ENCODE measurements around the gene CREBBP. TPM values are rescaled to one million over a fixed set of nuclear protein-coding genes. Genes with fewer than 3 reads are reported as not detected.
"Not testable (repeated sequence)": the region's sequence is repeated elsewhere in the genome, so short reads cannot be mapped to it uniquely, and the experiment has no call there.

Gene CREBBP
- total RNA-seq, 1 donor: 28.2 TPM

DNA sequence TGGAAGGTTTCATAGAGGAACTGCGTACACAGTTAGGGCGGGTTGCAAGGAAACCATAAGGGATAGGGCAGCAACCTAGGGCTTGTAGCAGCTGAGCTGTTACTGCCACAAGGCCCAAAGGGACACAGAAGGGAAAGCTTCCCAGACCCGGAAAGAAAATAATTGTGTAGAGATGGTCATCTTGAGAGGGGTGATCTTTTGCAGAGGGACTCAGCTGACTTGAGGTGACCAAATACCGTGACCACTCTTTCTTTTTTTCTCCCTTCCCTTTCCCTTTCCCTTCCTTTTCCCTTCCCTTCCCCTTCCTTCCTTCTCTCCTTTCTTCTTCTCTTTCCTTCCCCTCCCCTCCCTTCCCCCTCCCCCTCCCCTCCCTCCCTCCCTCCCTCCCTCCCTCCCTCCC lies 8.5 kb upstream of the CREBBP start:
- no peak for DNase-seq (ENCODE audit: insufficient read length, low spot score, missing footprints)

DNA sequence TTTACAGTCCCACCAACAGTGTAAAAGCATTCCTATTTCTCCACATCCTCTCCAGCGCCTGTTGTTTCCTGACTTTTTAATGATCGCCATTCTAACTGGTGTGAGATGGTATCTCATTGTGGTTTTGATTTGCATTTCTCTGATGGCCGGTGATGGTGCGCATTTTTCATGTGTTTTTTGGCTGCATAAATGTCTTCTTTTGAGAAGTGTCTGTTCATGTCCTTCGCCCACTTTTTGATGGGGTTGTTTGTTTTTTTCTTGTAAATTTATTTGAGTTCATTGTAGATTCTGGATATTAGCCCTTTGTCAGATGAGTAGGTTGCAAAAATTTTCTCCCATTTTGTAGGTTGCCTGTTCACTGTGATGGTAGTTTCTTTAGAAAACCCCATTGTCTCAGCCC lies 5.5 kb upstream of the CREBBP start:
- not testable (repeated sequence) for H3K36me3 ChIP-seq (ENCODE audit: insufficient read depth, low read length); H3K27ac ChIP-seq (ENCODE audit: low read depth, low read length); H3K9me3 ChIP-seq (ENCODE audit: low read depth, low read length); H4K20me1 ChIP-seq (ENCODE audit: insufficient read depth, low read length); H3K79me2 ChIP-seq (ENCODE audit: insufficient read depth, low read length); H2AFZ ChIP-seq (ENCODE audit: low read length); H3K4me2 ChIP-seq (ENCODE audit: insufficient read depth, low read length); H3K4me3 ChIP-seq (ENCODE audit: insufficient read depth, low read length); DNase-seq (ENCODE audit: insufficient read length, low spot score, missing footprints); H3K4me1 ChIP-seq (ENCODE audit: insufficient read depth, low read length); H3K27me3 ChIP-seq (ENCODE audit: insufficient read depth, low read length)

More for the DNA sequence above, 8.5 kb upstream of the CREBBP start:
- Histone ChIP-seq H3K4me3 (ENCODE audit: insufficient read depth, low read length) (no peak overlapping the region), H3K9me3 (ENCODE audit: low read depth, low read length) (no peaks in the 10 kb centered on the region), H3K36me3 (ENCODE audit: insufficient read depth, low read length) (no peaks in the 10 kb centered on the region), H3K79me2 (ENCODE audit: insufficient read depth, low read length) (no peaks in the 10 kb centered on the region), H4K20me1 (ENCODE audit: insufficient read depth, low read length) (no peaks in the 10 kb centered on the region), H3K4me1 (ENCODE audit: insufficient read depth, low read length) (no peaks in the 10 kb centered on the region), H3K27me3 (ENCODE audit: insufficient read depth, low read length) (peaks cover 2% of the 10 kb centered on the region), H3K27ac (ENCODE audit: low read depth, low read length) (no peak overlapping the region), H3K4me2 (ENCODE audit: insufficient read depth, low read length) (no peak overlapping the region), H2AFZ (ENCODE audit: low read length) (no peak overlapping the region)
- TF ChIP-seq, protein P1, sequence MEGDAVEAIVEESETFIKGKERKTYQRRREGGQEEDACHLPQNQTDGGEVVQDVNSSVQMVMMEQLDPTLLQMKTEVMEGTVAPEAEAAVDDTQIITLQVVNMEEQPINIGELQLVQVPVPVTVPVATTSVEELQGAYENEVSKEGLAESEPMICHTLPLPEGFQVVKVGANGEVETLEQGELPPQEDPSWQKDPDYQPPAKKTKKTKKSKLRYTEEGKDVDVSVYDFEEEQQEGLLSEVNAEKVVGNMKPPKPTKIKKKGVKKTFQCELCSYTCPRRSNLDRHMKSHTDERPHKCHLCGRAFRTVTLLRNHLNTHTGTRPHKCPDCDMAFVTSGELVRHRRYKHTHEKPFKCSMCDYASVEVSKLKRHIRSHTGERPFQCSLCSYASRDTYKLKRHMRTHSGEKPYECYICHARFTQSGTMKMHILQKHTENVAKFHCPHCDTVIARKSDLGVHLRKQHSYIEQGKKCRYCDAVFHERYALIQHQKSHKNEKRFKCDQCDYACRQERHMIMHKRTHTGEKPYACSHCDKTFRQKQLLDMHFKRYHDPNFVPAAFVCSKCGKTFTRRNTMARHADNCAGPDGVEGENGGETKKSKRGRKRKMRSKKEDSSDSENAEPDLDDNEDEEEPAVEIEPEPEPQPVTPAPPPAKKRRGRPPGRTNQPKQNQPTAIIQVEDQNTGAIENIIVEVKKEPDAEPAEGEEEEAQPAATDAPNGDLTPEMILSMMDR (IDR thresholded peaks at IDR 0.05; ENCODE audit: extremely low read depth, low read depth, low read length): no peak

DNA sequence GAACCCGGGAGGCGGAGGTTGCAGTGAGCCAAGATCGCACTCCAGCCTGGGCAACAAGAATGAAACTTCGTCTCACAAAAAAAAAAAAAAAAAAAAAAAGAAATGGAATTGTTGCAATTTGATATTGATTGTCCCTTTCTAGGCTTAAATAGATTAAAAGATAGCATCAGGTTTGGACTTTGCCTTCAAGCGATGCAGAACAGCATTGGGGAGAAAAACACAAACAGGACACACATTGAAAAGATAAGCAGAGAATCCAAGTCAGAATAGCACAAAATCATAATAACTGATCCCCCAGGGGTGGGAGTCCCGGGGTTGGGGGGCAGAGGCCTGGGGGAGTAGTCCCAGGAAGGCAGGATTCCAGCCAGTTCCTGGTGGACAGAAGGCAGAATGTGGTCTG lies 3.9 kb upstream of the CREBBP start:
- Histone ChIP-seq H3K79me2 (ENCODE audit: insufficient read depth, low read length) (peaks cover 4% of the 10 kb centered on the region), H3K4me1 (ENCODE audit: insufficient read depth, low read length) (no peaks in the 10 kb centered on the region), H3K4me2 (ENCODE audit: insufficient read depth, low read length) (no peak overlapping the region), H3K4me3 (ENCODE audit: insufficient read depth, low read length) (no peak overlapping the region), H3K27ac (ENCODE audit: low read depth, low read length) (no peak overlapping the region), H4K20me1 (ENCODE audit: insufficient read depth, low read length) (peaks cover 2% of the 10 kb centered on the region), H3K27me3 (ENCODE audit: insufficient read depth, low read length) (no peaks in the 10 kb centered on the region), H3K36me3 (ENCODE audit: insufficient read depth, low read length) (no peaks in the 10 kb centered on the region), H2AFZ (ENCODE audit: low read length) (no peak overlapping the region), H3K9me3 (ENCODE audit: low read depth, low read length) (no peaks in the 10 kb centered on the region)
- no peak for DNase-seq (ENCODE audit: insufficient read length, low spot score, missing footprints)
- TF ChIP-seq, protein P1 (IDR thresholded peaks at IDR 0.05; ENCODE audit: extremely low read depth, low read depth, low read length): no peak

DNA sequence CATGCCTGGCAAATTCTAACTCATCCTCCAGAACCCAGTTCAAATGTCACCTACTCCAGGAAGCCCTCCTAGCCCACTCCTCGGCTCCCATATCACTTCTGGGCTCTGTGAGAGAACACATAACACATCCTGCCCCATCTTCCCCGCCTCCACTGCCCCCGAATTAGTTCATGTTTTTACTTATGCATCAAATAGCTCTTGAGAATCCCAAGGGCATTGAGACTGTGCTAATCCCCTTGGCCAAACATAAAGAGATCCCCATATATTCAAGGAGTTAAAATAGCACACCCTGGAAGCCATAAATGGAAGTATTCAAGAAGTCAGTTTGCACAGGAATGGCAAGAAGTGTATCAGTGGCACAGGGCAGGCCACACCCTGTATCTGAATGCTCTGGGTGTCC lies 2.0 kb upstream of the CREBBP start:
- Histone ChIP-seq H3K27me3 (ENCODE audit: insufficient read depth, low read length) (no peaks in the 10 kb centered on the region), H3K4me3 (ENCODE audit: insufficient read depth, low read length) (no peak overlapping the region), H2AFZ (ENCODE audit: low read length) (no peak overlapping the region), H3K4me2 (ENCODE audit: insufficient read depth, low read length) (no peak overlapping the region), H4K20me1 (ENCODE audit: insufficient read depth, low read length) (peaks cover 20% of the 10 kb centered on the region), H3K9me3 (ENCODE audit: low read depth, low read length) (no peaks in the 10 kb centered on the region), H3K79me2 (ENCODE audit: insufficient read depth, low read length) (peaks cover 23% of the 10 kb centered on the region), H3K27ac (ENCODE audit: low read depth, low read length) (no peak overlapping the region), H3K4me1 (ENCODE audit: insufficient read depth, low read length) (peaks cover 11% of the 10 kb centered on the region), H3K36me3 (ENCODE audit: insufficient read depth, low read length) (no peaks in the 10 kb centered on the region)
- DNase-seq (ENCODE audit: insufficient read length, low spot score, missing footprints): no peak
- TF ChIP-seq, protein P1 (IDR thresholded peaks at IDR 0.05; ENCODE audit: extremely low read depth, low read depth, low read length): no peak

Data from osteoblast (primary cell).